NAMALWA (cell line): Measurements from ENCODE around the gene ABI3BP.
A peak's percentile ranks its signal among the peaks of the same experiment; 100 is the strongest.

Experiments used
- DNase-seq: peaks from one replicate; pipeline ENCODE4 v3.0.0-alpha.2; 2015; ENCODE audit warnings: low spot score

The ABI3BP gene

DNA sequence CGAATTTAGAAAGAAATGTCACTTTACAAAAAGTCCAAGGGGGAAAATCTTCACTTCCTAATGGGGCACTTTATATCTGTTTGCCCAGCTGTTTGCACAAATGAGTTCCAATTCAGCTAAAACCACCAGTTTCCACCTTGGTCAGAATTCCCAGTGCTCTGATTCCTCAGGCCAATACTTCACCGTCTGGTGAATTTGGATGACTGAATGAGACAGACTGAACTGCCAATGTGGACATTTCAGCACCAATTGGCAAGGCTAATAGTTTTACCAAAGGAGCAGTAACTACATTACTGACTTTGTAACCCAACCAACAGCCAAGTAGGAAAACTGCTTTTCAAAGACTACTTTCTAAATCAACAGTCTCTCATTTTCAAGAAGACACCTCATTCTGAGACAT lies 51.8 kb downstream of the ABI3BP start:
- no peak for DNase-seq

DNA sequence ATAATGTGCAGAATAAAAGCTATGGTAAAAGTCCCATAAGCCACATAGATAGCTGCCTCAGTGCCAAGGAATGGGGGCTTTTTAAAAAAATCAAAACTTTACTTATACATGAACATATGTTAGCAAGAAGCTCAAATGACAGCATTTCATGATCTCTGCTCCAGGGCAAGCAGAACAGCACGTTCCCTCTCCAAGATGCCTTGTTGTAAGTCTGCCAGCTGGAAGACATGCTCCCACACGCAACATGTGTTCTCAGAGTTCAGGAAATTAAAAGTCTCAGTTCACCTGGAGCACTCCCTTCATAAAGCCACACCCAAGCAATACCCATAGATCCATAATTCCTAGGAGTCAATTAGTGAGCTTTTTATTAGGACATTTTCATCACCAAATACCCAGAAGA lies 52.2 kb downstream of the ABI3BP start:
- DNase-seq, result no peak

GRCh38 chr3:100936931-100937330 lies 56.3 kb downstream of the ABI3BP start:
- no peak for DNase-seq

DNA sequence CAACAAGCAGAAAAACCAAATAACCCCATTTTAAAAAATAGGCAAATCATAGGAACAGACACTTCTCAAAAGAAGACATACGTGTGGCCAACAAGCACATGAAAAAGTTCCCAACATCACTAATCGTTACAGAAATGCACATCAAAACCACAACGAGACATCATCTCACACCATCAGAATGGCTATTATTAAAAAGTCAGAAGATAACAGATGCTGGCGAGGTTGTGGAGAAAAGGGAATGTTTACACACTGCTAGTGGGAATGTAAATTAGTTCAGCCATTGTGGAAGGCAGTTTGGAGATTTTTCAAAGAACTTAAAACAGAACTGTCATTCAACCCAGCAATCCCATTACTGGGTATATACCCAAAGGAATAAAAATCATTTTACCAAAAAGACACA lies 60.7 kb downstream of the ABI3BP start:
- DNase-seq, result no peak

DNA sequence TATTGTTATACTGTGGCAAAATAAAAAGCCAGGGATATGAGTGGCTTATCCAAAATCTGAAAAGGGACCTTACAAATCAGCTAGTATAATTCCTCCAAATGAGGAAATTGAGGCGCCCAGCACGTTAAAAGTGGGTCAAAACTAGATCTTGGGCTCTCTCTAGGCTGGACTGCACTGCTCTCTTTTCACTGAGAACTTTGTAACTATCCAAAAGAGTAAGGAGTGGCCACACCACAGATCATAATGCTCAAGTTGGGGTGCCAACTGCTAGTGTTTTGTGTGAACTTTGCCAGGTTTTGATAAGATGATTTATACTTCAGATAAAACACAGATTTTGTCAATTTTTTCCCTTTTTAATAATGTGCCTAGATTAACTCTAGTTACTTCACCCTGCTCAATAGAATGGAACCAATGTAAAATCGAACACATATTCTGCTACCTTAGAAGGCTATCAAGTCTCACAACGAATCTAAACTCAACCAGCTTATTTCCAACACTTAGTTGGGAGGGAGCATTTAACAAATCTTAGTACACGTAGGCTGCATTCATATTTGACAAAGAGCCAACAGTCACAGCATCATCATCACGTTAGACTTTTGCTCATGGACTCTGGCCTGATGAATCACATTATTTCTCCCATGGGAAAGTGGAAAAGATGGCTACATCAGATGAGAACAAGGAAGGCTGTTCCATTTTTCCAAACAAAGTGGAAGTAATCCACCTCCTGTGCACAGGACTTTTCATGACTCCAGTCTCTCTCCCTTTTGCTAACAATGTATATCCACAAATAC lies 64.4 kb downstream of the ABI3BP start:
- DNase-seq, result no peak

DNA sequence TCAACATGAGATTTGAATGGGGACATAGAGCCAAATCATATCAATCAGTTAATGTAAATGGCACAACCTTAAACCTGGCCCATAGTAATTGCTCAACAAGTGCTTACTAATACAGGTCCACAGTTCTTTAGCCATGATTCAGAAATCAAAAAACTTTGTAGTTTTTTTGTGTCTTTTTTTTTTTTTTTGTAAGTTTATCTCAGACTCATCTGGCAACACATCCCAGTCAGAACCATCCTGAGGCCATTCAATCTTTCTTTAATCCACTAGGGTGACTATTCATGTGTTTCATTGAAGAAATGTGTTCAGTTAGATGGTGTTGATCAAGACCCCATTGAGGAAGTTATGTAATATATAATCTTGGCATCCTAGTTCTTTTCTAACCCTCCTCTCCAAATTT lies 65.4 kb downstream of the ABI3BP start:
- DNase-seq, result no peak

- no peak for DNase-seq
Observed at GRCh38 chr3:100915706-100916495, 77.3 kb downstream of the ABI3BP start.

GRCh38 chr3:100913870-100914648 lies 79.2 kb downstream of the ABI3BP start:
- no peak for DNase-seq

DNA sequence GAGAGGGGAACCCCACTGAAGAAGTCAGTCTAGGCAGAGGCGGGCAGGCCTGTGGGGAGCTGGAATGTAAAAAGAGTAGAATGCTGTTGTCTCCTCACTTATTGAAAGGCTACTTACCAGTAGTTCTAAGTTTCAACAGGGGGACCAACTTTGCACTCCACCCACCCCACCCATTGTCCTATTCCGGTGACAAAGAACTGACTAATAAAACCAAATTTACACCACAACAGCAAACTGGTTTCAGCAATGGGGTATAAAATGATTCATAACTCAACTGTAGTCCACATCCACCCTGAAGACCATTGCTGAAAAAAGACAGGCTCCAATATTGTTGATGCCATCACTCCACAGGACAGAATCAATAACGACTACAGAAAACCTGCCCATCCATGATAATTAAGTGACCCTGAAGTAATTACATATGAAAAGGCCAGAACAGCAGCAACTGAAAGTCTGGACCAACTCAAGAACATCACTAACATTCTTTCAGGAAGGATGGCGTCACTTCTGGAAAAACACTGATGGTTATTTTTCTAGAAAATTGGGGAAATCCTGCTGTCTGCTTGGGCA lies 80.2 kb downstream of the ABI3BP start:
- DNase-seq, result no peak

DNA sequence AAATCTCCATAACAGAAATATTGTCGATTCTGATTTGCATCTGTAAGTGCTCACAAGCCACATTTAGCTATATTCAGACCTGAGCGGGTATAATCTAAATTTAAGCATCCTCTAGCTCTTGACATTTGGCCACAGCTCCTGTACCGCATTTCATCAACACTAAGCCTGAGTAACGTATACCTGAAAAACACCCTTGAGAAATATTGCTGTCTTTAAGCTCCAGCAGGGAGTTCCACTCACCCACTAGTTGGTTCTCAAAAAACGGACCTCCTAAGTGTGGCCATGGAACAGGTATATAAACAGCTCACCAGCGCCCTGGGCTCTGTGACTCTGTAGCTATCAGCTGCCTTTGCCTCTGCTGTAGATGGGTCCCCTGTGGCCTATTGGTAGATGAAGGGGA lies 80.7 kb downstream of the ABI3BP start:
- DNase-seq, result no peak

DNA sequence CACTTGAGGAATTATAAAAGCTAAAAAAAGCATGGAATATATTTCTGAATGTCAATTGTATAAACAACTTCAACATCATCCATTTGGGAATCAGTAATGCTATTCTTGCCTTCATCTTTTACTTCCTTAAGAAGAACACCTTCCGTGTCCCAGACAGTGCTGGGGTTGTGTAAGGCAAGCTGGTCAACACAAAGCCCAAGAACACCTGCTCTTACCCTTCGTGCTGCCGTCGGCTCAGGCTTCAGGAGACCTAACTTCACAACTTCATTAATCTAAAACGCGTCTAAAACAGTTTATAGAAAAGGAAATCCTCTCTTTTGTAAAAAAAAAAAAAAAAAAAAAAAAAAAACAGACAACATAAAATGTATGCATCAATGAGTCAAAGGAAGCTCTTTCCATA lies 81.3 kb downstream of the ABI3BP start:
- DNase-seq, result no peak

GRCh38 chr3:100910986-100911385 lies 82.2 kb downstream of the ABI3BP start:
- DNase-seq, result no peak

GRCh38 chr3:100902572-100902971 lies 90.6 kb downstream of the ABI3BP start:
- no peak for DNase-seq

GRCh38 chr3:100900671-100901335 lies 92.4 kb downstream of the ABI3BP start:
- DNase-seq, result no peak

DNA sequence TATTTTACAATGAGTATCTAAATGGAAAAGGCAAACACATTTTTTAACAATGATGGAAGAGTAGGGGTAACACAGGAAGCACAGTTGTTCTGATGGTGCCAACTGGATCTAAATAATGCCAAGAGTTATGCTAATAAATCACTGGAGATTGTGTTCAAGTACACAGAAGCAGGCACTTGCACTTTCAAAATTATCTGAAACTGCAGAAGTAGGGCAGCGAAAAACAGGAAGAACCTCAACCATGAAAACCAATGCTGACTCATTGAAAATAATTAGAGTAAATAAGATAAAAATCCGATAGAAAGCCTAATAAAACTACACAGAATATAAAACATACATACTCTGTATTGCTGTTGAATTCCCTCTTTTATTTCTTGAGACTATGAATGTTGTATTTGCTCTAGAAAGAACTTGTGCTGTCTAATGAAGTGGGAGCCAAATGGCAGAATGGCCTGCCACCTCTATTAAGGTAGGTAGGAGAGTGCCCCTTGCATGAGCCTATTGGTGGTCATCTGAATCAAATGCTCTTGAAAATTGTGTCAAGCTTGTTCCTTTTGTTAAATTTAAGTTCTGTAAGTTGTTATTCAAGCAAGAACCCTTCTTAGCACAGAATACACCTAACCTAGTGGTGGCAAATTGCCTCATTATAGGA lies 93.7 kb downstream of the ABI3BP start:
- DNase-seq, result no peak

DNA sequence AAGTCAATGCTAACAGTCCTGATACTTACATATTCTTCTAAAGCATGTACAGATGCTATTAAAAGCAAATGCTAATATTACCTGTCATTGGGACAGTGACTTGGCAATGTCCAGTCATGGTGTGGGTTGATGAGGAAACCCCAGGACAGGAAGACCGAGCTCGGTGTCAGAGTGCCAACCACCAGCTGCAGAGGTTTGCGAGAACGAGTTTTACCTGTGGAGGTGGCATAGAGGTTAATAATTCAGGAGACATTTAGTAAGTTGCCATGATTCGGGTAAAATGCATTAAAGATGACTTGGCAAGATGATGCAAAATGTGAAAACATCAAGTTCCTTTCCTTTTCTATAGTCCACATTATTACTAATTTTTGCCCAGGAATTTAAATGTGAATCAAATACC lies 94.5 kb downstream of the ABI3BP start:
- no peak for DNase-seq

DNA sequence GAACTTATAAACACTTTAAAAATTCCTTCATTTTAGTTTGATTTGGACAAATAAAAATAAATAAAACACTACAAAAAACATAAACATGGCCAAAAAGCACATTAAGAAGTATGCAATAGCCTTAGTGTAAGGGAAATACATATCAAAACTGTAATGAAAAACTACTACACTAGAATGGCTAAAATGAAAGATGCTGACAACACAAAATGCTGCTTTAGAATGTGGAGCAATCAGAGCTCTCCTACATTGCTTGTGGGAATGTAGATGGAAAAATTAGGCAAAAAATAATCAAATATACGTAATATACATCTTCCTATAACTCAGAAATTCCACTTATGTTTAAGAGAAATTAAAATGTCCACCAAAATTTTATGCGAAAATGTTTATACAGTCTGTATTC lies 96.2 kb downstream of the ABI3BP start:
- no peak for DNase-seq

DNA sequence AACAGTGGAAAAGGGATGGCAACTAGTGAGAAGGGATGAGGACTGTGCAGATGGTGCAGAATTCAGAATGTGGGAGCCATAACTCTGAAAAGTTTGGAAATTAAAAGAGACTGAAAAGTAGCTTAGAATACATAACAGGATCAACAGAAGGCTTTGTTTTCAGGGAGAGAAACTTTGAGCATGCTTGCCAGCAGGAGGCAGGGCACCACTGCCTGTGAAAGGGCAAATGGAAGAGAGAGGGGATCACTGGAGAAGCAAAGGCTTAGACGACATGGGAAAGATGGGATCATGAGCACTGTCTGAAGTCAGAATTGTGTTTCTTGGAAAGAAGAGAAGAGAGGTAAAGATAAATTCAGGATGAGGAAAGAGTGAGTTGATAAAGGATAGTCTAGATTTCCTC lies 99.6 kb downstream of the ABI3BP start:
- DNase-seq, result no peak

DNA sequence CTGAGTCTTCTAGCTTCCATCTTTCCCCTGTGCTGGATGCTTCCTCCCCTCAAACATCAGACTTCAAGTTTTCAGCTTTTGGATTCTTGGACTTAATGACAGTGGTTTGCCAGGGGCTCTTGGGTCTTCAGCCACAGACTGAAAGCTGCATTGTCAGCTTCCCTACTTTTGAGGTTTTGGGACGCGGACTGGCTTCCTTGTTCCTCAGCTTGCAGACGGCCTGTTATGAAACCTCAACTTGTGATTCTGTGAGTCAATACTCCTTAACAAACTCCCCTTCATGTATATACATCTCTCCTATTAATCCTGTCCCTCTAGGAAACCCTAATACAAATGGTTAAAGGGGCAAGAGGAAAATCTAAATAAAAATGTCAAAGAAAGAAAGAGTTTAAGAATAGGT lies 100.1 kb downstream of the ABI3BP start:
- DNase-seq, result no peak

GRCh38 chr3:100891827-100892226 lies 101.4 kb downstream of the ABI3BP start:
- no peak for DNase-seq

DNA sequence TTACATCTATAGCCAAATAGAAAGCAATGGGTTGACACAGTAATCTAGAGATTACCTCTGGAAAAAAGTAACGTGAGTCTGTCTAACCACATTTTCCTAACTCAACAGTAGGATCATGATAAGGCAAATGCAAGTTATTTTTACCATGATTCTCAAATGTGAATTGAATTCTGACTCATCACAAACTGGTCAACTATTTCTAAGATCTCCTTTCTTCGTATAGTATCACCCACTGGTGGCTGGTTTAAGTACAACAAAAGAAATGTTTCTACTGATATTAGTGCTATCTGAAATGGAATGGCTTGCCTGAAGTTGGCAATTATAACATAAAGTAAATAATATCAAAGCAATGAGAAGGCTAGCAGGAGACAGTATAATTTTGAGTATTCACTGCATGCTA lies 102.2 kb downstream of the ABI3BP start:
- peak; percentile 7 for DNase-seq
